HepG2 (cell line): ENCODE measurements around the gene SLC25A45. TPM values are rescaled to one million over a fixed set of nuclear protein-coding genes. Genes with fewer than 3 reads are reported as not detected.
A peak's percentile ranks its signal among the peaks of the same experiment; 100 is the strongest.

Experiments used
- CBX2 ChIP-seq, 2 experiments: fragments of 200-600 bp in 1 of 2; sonication (generic); formaldehyde crosslinking in 1 of 2; IDR thresholded peaks; 2 replicates each; pipeline versions ENCODE4 v1.7.0 to v1.8.1; 2018 to 2022; ENCODE audit warnings: low read depth in 2 of 2, low read length in 1 of 2, mild to moderate bottlenecking in 1 of 2, missing genetic modification reagents in 1 of 2
- FOXK1 ChIP-seq: sonication (generic); formaldehyde crosslinking; IDR thresholded peaks from 2 replicates; pipeline ENCODE4 v1.4.0; 2020; ENCODE audit warnings: low read depth, missing genetic modification reagents, borderline replicate concordance
- HNRNPL ChIP-seq: fragments of 200-400 bp; formaldehyde crosslinking; IDR thresholded peaks from 2 replicates; pipeline ENCODE4 v1.6.1; 2017; ENCODE audit warnings: mild to moderate bottlenecking, low read depth, low read length
- KDM2A ChIP-seq: sonication (generic); formaldehyde crosslinking; IDR thresholded peaks from 2 replicates; pipeline ENCODE4 v1.4.0; 2020; ENCODE audit warnings: low read depth, missing genetic modification reagents, borderline replicate concordance
- KDM5A ChIP-seq: fragments of 200-600 bp; sonication (generic); IDR thresholded peaks from 2 replicates; pipeline ENCODE4 v1.7.0; 2018; ENCODE audit warnings: antibody characterized with exemption, mild to moderate bottlenecking, low read length, borderline replicate concordance
- MYNN ChIP-seq: sonication (generic); formaldehyde crosslinking; IDR thresholded peaks from 2 replicates; pipeline ENCODE4 v1.4.0; 2020; ENCODE audit warnings: mild to moderate bottlenecking, low read depth, missing genetic modification reagents
- NR1H2 ChIP-seq: sonication (generic); formaldehyde crosslinking; IDR thresholded peaks from 2 replicates; pipeline ENCODE4 v1.8.1; 2022; ENCODE audit warnings: low read depth, missing genetic modification reagents, borderline replicate concordance
- ONECUT2 ChIP-seq: sonication (generic); formaldehyde crosslinking; IDR thresholded peaks from 2 replicates; pipeline ENCODE4 v1.4.0; 2020; ENCODE audit warnings: missing genetic modification reagents
- PCBP1 ChIP-seq: fragments of 200-400 bp; formaldehyde crosslinking; IDR thresholded peaks from 2 replicates; pipeline ENCODE4 v1.6.1; 2017; ENCODE audit warnings: mild to moderate bottlenecking, low read depth, low read length, borderline replicate concordance
- SAP130 ChIP-seq: IDR thresholded peaks from 2 replicates; pipeline ENCODE4 v1.6.1; 2016; ENCODE audit warnings: low read depth
- TCF7L2 ChIP-seq: IDR thresholded peaks from 2 replicates; pipeline ENCODE4 v1.6.1; 2011; ENCODE audit warnings: mild to moderate bottlenecking, low read depth, low read length, moderate library complexity
- THYN1 ChIP-seq: sonication (generic); formaldehyde crosslinking; IDR thresholded peaks from 2 replicates; pipeline ENCODE4 v1.8.1; 2023; ENCODE audit warnings: low read depth, mild to moderate bottlenecking, moderate library complexity, missing genetic modification reagents, borderline replicate concordance
- ZNF382 ChIP-seq: sonication (generic); formaldehyde crosslinking; IDR thresholded peaks from 2 replicates; pipeline ENCODE4 v1.5.0; 2020; ENCODE audit warnings: missing genetic modification reagents, mild to moderate bottlenecking, borderline replicate concordance
- ZNF607 ChIP-seq: sonication (generic); formaldehyde crosslinking; IDR thresholded peaks from 2 replicates; pipeline ENCODE4 v1.5.1; 2020; ENCODE audit warnings: missing genetic modification reagents, mild to moderate bottlenecking, borderline replicate concordance
- ZNF773 ChIP-seq: sonication (generic); formaldehyde crosslinking; IDR thresholded peaks from 2 replicates; pipeline ENCODE4 v1.4.0; 2020; ENCODE audit warnings: missing genetic modification reagents, borderline replicate concordance
- polyA plus RNA-seq, 8 experiments: library from polyadenylated mRNA; depleted of rRNA in 3 of 8; stranded (reverse) in 7 of 8; unstranded in 1 of 8; fragments of >200 nt; fragmentation: Illumina TruSeq in 4 of 8; extraction: Trizol in 4 of 8; gene quantifications; 2 replicates each; pipeline versions ENCODE4 v1.2.1 to v1.2.3, GENCODE V29; 2011 to 2016; ENCODE audit warnings: low read depth in 4 of 8, missing spikeins in 1 of 8, mixed read lengths in 1 of 8; ENCODE audit not compliant: insufficient read depth in 1 of 8
- total RNA-seq, 5 experiments: library from RNA; depleted of rRNA; stranded (reverse); fragments of >200 nt; fragmentation: Illumina TruSeq; extraction: Trizol; gene quantifications; 2 replicates each; pipeline ENCODE4 v1.2.3, GENCODE V29; 2016; ENCODE audit warnings: low read depth in 1 of 5
- TF ChIP-seq, protein P1 (sequence below): sonication (generic); formaldehyde crosslinking; IDR thresholded peaks from 2 replicates; pipeline ENCODE4 v1.8.1; 2022; ENCODE audit warnings: low read depth, mild to moderate bottlenecking, missing genetic modification reagents
- TF ChIP-seq, protein P2 (sequence below): sonication (generic); formaldehyde crosslinking; IDR thresholded peaks from 2 replicates; pipeline ENCODE4 v1.4.0; 2020; ENCODE audit warnings: missing genetic modification reagents, mild to moderate bottlenecking, borderline replicate concordance
- TF ChIP-seq, protein P3 (sequence below): sonication (generic); formaldehyde crosslinking; IDR thresholded peaks from 2 replicates; pipeline ENCODE4 v1.4.0; 2020; ENCODE audit warnings: missing genetic modification reagents
- TF ChIP-seq, protein P4 (sequence below): sonication (generic); formaldehyde crosslinking; IDR thresholded peaks from 2 replicates; pipeline ENCODE4 v1.4.0; 2020; ENCODE audit warnings: missing genetic modification reagents, low read depth, mild to moderate bottlenecking, borderline replicate concordance

SLC25A45 gene
- total and polyA plus RNA-seq, 2 of the 13 experiments (the other 11 are each of a cell fraction or from before 2014, with no cell fraction given) = 1.2 to 3.4 TPM

DNA sequence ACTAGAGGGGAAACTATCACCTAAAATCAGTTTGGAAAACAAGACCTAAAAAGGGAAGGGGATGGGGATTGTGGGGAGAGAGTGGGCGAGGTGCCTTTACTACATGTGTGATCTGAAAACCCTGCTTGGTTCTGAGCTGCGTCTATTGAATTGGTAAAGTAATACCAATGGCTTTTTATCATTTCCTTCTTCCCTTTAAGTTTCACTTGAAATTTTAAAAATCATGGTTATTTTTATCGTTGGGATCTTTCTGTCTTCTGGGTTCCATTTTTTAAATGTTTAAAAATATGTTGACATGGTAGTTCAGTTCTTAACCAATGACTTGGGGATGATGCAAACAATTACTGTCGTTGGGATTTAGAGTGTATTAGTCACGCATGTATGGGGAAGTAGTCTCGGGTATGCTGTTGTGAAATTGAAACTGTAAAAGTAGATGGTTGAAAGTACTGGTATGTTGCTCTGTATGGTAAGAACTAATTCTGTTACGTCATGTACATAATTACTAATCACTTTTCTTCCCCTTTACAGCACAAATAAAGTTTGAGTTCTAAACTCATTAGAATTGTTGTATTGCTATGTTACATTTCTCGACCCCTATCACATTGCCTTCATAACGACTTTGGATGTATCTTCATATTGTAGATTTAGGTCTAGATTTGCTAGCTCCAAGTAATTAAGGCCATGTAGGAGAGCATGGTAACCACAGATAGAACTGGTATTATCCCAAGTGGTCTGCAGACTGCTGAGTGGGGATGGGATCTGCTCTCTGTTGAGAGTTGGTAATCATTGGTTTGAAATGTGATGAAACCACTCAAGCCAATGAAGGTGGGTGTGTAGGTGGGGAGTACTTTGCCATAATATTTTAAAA lies 43.8 kb upstream of the SLC25A45 start (continued):
- TF ChIP-seq, protein P1, sequence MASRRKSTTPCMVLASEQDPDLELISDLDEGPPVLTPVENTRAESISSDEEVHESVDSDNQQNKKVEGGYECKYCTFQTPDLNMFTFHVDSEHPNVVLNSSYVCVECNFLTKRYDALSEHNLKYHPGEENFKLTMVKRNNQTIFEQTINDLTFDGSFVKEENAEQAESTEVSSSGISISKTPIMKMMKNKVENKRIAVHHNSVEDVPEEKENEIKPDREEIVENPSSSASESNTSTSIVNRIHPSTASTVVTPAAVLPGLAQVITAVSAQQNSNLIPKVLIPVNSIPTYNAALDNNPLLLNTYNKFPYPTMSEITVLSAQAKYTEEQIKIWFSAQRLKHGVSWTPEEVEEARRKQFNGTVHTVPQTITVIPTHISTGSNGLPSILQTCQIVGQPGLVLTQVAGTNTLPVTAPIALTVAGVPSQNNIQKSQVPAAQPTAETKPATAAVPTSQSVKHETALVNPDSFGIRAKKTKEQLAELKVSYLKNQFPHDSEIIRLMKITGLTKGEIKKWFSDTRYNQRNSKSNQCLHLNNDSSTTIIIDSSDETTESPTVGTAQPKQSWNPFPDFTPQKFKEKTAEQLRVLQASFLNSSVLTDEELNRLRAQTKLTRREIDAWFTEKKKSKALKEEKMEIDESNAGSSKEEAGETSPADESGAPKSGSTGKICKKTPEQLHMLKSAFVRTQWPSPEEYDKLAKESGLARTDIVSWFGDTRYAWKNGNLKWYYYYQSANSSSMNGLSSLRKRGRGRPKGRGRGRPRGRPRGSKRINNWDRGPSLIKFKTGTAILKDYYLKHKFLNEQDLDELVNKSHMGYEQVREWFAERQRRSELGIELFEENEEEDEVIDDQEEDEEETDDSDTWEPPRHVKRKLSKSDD (CRISPR knock-in tag) = no peak
- TF ChIP-seq, protein P2, sequence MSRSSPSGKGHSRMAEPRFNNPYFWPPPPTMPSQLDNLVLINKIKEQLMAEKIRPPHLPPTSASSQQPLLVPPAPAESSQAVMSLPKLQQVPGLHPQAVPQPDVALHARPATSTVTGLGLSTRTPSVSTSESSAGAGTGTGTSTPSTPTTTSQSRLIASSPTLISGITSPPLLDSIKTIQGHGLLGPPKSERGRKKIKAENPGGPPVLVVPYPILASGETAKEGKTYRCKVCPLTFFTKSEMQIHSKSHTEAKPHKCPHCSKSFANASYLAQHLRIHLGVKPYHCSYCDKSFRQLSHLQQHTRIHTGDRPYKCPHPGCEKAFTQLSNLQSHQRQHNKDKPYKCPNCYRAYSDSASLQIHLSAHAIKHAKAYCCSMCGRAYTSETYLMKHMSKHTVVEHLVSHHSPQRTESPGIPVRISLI (CRISPR knock-in tag) = no peak
- TF ChIP-seq ZNF607 (CRISPR knock-in tag) (no peak), ONECUT2 (CRISPR knock-in tag) (no peak), NR1H2 (CRISPR knock-in tag) (no peak), HNRNPL (0 out of 2 replicates have a peak, but pooled peaks have one; percentile 52), KDM5A (no peak), TCF7L2 (no peak), CBX2 (IDR thresholded peaks at IDR 0.05; ENCODE audit: low read depth, low read length) (no peak), CBX2 (CRISPR knock-in tag; IDR thresholded peaks at IDR 0.05; ENCODE audit: low read depth) (no peak), FOXK1 (CRISPR knock-in tag) (no peak), ZNF382 (CRISPR knock-in tag) (no peak), SAP130 (CRISPR knock-in tag) (peak; percentile 28), THYN1 (CRISPR knock-in tag) (no peak), PCBP1 (no peak), KDM2A (CRISPR knock-in tag) (no peak), MYNN (no peak), ZNF773 (no peak)
- TF ChIP-seq, protein P3, sequence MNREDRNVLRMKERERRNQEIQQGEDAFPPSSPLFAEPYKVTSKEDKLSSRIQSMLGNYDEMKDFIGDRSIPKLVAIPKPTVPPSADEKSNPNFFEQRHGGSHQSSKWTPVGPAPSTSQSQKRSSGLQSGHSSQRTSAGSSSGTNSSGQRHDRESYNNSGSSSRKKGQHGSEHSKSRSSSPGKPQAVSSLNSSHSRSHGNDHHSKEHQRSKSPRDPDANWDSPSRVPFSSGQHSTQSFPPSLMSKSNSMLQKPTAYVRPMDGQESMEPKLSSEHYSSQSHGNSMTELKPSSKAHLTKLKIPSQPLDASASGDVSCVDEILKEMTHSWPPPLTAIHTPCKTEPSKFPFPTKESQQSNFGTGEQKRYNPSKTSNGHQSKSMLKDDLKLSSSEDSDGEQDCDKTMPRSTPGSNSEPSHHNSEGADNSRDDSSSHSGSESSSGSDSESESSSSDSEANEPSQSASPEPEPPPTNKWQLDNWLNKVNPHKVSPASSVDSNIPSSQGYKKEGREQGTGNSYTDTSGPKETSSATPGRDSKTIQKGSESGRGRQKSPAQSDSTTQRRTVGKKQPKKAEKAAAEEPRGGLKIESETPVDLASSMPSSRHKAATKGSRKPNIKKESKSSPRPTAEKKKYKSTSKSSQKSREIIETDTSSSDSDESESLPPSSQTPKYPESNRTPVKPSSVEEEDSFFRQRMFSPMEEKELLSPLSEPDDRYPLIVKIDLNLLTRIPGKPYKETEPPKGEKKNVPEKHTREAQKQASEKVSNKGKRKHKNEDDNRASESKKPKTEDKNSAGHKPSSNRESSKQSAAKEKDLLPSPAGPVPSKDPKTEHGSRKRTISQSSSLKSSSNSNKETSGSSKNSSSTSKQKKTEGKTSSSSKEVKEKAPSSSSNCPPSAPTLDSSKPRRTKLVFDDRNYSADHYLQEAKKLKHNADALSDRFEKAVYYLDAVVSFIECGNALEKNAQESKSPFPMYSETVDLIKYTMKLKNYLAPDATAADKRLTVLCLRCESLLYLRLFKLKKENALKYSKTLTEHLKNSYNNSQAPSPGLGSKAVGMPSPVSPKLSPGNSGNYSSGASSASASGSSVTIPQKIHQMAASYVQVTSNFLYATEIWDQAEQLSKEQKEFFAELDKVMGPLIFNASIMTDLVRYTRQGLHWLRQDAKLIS = 0 out of 2 replicates have a peak, but pooled peaks have one; percentile 68
- TF ChIP-seq, protein P4, sequence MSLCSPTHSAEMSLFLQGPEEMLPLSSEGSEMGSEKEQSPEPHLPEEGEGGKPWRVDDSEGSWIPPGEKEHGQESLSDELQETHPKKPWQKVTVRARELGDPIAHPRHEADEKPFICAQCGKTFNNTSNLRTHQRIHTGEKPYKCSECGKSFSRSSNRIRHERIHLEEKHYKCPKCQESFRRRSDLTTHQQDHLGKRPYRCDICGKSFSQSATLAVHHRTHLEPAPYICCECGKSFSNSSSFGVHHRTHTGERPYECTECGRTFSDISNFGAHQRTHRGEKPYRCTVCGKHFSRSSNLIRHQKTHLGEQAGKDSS (CRISPR knock-in tag) = no peak
